Lower leg skin (tissue), 3 donors: Measurements from ENCODE around the gene SLC26A9.

Experiments used
- POLR2A ChIP-seq, 2 donors: fragments of 450-650 bp; IDR thresholded peaks; one replicate each; pipeline ENCODE4 v1.6.1; 2016 to 2017; ENCODE audit warnings: antibody characterized with exemption in 2 of 2, mild to moderate bottlenecking in 1 of 2, moderate library complexity in 1 of 2
- TF ChIP-seq, protein P1 (sequence below), 3 donors: fragments of 450-650 bp; IDR thresholded peaks; one replicate each; pipeline ENCODE4 v1.5.1; 2016; ENCODE audit warnings: antibody characterized with exemption in 3 of 3, mild to moderate bottlenecking in 3 of 3, moderate library complexity in 2 of 3

DNA sequence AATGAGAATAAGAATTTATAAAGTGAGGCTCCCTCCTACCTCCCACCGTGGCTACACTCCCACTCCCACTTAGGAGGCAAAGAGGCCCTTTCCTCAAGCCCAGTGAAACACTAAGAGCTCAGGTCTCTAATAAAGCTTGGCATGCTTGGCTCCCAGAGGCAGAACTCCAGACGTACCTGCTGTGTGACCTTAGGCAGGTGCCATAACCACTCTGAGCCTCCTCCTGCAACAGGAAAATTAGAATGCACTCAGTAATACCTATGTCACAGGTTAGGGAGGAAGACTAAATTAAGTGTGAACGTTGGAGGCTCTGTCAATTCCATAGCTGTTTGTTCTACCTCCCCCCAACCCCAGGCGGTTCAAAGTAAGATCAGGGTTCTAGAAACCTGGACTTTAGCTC, 16.5 kb upstream of the SLC26A9 start:
- TF ChIP-seq, protein P1, sequence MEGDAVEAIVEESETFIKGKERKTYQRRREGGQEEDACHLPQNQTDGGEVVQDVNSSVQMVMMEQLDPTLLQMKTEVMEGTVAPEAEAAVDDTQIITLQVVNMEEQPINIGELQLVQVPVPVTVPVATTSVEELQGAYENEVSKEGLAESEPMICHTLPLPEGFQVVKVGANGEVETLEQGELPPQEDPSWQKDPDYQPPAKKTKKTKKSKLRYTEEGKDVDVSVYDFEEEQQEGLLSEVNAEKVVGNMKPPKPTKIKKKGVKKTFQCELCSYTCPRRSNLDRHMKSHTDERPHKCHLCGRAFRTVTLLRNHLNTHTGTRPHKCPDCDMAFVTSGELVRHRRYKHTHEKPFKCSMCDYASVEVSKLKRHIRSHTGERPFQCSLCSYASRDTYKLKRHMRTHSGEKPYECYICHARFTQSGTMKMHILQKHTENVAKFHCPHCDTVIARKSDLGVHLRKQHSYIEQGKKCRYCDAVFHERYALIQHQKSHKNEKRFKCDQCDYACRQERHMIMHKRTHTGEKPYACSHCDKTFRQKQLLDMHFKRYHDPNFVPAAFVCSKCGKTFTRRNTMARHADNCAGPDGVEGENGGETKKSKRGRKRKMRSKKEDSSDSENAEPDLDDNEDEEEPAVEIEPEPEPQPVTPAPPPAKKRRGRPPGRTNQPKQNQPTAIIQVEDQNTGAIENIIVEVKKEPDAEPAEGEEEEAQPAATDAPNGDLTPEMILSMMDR (IDR thresholded peaks at IDR 0.05), result no peak
- no peak for TF ChIP-seq POLR2A (IDR thresholded peaks at IDR 0.05)
